ENCODE data around the gene PRRC2B.

Gene PRRC2B

DNA sequence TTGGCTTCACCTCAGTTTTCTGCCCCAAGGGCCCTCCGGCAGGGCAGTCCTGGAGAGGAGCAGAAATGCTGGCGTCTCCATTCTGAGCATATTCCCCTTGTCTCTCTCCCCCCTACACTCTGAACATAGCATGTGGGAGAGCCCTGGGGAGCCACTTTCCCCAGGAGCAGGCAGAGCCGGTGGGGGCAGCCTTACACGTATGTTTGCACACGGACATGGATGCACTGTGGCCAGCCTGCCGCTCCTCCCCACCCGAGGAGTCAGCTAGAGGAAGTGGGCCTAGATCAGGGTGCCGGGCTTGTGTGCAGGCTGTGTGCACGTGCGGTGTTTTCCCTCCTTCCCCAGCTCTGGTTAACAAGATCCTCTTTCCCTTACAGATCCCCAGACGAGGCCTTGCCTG, 83.5 kb downstream of the PRRC2B start:
- H3K4me3 ChIP-seq (ENCODE audit: low read depth, low read length): no peak overlapping the region
- in situ Hi-C loops (cut with HindIII; ENCODE audit: low sequenced_read_pairs): no loop called here
- TF ChIP-seq, protein P1, sequence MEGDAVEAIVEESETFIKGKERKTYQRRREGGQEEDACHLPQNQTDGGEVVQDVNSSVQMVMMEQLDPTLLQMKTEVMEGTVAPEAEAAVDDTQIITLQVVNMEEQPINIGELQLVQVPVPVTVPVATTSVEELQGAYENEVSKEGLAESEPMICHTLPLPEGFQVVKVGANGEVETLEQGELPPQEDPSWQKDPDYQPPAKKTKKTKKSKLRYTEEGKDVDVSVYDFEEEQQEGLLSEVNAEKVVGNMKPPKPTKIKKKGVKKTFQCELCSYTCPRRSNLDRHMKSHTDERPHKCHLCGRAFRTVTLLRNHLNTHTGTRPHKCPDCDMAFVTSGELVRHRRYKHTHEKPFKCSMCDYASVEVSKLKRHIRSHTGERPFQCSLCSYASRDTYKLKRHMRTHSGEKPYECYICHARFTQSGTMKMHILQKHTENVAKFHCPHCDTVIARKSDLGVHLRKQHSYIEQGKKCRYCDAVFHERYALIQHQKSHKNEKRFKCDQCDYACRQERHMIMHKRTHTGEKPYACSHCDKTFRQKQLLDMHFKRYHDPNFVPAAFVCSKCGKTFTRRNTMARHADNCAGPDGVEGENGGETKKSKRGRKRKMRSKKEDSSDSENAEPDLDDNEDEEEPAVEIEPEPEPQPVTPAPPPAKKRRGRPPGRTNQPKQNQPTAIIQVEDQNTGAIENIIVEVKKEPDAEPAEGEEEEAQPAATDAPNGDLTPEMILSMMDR (IDR thresholded peaks at IDR 0.05; ENCODE audit: low read depth, low read length, missing control alignments): no peak
- no peak for DNase-seq (ENCODE audit: low read depth)

DNA sequence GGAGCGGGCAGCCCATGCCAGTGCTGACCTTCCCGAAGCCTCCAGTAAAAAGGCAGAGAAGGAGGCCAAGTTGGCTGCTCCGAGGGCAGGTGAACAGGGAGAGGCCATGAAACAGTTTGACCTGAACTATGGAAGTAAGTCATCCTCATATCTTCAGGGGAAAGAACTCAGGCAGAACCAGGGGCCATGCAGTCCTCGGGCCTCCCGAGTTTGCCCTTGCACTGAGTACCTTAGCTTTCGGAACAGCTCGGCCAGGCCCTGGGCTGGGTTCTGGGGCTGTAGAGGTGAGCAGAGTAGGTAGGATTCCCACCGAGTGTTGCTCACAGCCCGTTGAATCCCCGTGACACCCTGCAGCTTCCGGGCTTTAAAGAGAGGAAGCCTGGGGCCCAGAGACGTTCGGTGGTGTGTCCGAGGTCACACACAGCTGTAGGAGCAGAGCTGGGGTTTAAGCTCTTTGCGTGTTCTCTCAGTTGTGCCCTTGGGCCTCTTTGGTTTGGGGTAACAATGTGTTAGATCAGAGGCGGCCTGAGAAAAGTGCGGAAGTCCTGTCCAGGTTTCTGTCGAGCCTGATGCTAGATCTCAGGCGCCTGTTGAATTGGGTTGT, 84.0 kb downstream of the PRRC2B start:
- TF ChIP-seq, protein P1 (IDR thresholded peaks at IDR 0.05; ENCODE audit: low read depth, low read length, missing control alignments): no peak
- in situ Hi-C loops (cut with HindIII; ENCODE audit: low sequenced_read_pairs): no loop called here
- DNase-seq (ENCODE audit: low read depth): no peak
- H3K4me3 ChIP-seq (ENCODE audit: low read depth, low read length): no peak overlapping the region

DNA sequence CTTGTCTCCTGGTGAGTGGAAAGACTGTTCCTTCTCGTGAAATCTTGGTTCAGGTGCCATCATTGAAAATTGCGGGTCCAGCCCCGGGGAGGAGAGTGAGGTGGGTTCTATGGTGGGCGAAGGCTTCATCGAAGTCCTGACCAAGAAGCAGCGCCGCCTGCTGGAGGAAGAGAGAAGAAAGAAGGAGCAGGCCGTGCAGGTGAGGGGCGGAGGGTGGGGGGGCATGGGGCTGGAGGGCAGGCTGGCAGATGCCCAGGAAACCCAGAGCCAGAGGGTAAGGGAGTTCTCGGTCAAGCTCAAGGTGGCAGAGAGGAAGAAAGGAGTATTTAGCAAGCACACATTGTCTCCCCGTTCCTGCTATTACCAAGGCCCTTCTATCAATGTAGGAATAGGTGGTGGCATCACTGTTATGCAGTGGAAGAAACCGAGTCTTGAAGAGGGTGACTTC, 84.6 kb downstream of the PRRC2B start:
- DNase-seq (ENCODE audit: low read depth): no peak
- no peak overlapping the region for H3K4me3 ChIP-seq (ENCODE audit: low read depth, low read length)
- in situ Hi-C loops (cut with HindIII; ENCODE audit: low sequenced_read_pairs): no loop called here
- TF ChIP-seq, protein P1 (IDR thresholded peaks at IDR 0.05; ENCODE audit: low read depth, low read length, missing control alignments): peak; percentile 51

DNA sequence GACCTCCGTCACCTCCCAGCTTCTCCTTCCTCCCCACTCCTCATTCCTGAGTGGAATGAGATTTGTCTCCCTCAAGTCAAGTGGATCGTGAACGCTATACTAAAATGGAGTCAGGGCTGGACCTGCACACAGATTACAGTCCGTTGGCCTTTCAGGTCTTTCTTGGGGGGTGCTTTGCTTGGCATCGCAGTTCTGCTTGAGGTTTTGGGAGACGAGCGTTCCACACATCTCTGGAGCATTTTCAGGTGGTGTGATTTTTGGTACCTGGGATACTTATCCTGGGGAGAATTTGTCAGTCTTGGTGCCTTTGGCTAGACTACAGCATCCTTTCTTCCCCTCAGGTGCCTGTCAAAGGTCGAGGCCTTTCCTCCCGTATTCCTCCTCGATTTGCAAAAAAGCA, 85.0 kb downstream of the PRRC2B start:
- in situ Hi-C loops (cut with HindIII; ENCODE audit: low sequenced_read_pairs): no loop called here
- TF ChIP-seq, protein P1 (IDR thresholded peaks at IDR 0.05; ENCODE audit: low read depth, low read length, missing control alignments): no peak
- DNase-seq (ENCODE audit: low read depth): no peak
- no peak overlapping the region for H3K4me3 ChIP-seq (ENCODE audit: low read depth, low read length)

DNA sequence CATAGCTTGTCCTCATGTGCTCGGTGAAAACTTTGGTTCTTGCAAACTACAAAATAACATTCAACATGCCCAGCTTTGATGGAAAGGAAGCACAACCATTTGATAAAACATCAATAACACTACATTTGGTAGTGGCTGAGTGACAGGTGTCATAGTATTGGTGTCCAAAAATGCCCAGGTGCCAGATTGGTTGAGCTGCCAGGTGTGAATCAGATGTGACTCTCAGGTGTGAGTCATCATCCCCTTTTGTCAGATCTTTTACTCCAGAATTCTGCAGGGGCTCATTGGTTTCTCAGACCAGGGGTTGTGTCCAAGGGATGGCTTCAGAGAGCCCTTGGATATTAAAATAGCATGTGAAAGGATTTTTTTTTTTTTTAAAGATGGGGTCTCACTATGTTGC, 86.4 kb downstream of the PRRC2B start:
- no peak overlapping the region for H3K4me3 ChIP-seq (ENCODE audit: low read depth, low read length)
- TF ChIP-seq, protein P1 (IDR thresholded peaks at IDR 0.05; ENCODE audit: low read depth, low read length, missing control alignments): no peak
- in situ Hi-C loops (cut with HindIII; ENCODE audit: low sequenced_read_pairs): no loop called here
- no peak for DNase-seq (ENCODE audit: low read depth)

DNA sequence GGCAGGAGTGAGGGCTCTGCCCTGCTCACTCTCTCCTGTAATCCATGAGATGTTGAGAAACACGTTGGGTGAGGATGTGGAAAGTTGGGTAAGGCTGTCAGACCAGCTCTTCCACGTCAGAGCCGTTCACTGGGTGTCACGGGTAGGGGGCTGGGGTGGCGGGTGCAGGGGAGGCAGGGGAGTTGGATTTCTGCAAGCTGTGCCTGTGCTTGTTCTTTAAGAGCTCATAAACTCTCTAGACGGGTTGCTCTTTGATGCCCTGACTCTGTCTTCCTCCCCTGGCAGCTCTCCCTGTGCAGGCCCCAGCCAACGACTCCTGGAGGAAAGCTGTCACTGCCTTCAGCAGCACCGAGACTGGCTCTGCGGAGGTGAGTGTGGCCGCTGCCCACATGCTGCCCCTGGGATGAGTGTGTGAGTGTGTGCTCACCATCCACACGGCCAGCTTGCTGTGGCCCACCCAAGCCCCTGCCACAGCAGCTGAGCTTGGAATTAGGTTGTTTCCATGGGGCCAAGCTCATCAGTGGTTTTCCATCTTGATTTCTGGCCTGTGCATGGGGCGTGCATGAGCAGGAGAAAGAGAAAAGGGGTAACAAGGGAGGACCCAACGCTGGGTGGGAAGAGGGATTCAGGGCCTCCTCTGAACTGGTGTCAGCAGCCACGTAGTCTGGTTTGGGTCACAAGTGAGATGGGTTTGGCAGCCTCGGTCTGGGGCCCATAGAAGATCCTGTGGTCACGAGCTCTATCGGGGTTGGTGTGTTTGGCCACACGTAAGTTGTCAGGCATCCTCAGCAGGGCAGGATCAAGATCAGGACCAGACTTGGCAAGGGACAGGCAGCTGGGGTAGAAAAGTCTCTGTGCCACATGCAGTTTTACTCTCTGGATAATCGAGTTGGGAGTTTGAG, 87.8 kb downstream of the PRRC2B start:
- TF ChIP-seq, protein P1 (IDR thresholded peaks at IDR 0.05; ENCODE audit: low read depth, low read length, missing control alignments): no peak
- no peak for DNase-seq (ENCODE audit: low read depth)
- in situ Hi-C loops (cut with HindIII; ENCODE audit: low sequenced_read_pairs): no loop called here
- H3K4me3 ChIP-seq (ENCODE audit: low read depth, low read length): no peak overlapping the region

Data from astrocyte of the cerebellum (primary cell).